Kidney epithelial cell (primary cell): ENCODE results near the gene PDC. TPM values are rescaled to one million over a fixed set of nuclear protein-coding genes. Genes with fewer than 3 reads are reported as not detected.

ENCODE experiments used
- DNase-seq: peaks from one replicate; pipeline ENCODE4 v3.0.0-alpha.2; 2010; ENCODE audit warnings: low read depth
- H3K27me3 ChIP-seq: 2 replicates; pipeline ENCODE4 v1.6.0; 2011; ENCODE audit warnings: low read length; ENCODE audit not compliant: control insufficient read depth, insufficient read depth
- H3K36me3 ChIP-seq: 2 replicates; pipeline ENCODE4 v1.5.1; 2011; ENCODE audit warnings: low read length; ENCODE audit not compliant: control insufficient read depth, insufficient read depth
- H3K4me3 ChIP-seq: 2 replicates; pipeline ENCODE4 v1.5.1; 2011; ENCODE audit warnings: low read depth, mild to moderate bottlenecking, control low read depth, low read length
- CTCF ChIP-seq: IDR thresholded peaks from 2 replicates; pipeline ENCODE4 v1.5.1; 2011; ENCODE audit warnings: mild to moderate bottlenecking, moderate library complexity, low read length, control low read depth, inconsistent platforms; ENCODE audit not compliant: insufficient read depth, poor library complexity, severe bottlenecking
- total RNA-seq: library from RNA; depleted of rRNA; stranded (reverse); fragments of >200 nt; gene quantifications from 2 replicates; pipeline ENCODE4 v1.2.3, GENCODE V29; 2015

PDC gene
- total RNA-seq, 1 donor from 2014 or later, result not detected

- no peak for TF ChIP-seq CTCF
- no peak for DNase-seq
- Histone ChIP-seq H3K36me3 (no peaks in the 10 kb centered on the region), H3K4me3 (no peak overlapping the region), H3K27me3 (no peaks in the 10 kb centered on the region)
Measured at GRCh38 chr1:186498071-186498470, 37.2 kb upstream of the PDC start.

GRCh38 chr1:186497651-186498050 lies 36.7 kb upstream of the PDC start:
- no peak for DNase-seq
- TF ChIP-seq CTCF, result no peak
- no peaks in the 10 kb centered on the region for H3K27me3 ChIP-seq
- no peaks in the 10 kb centered on the region for H3K36me3 ChIP-seq
- no peak overlapping the region for H3K4me3 ChIP-seq

GRCh38 chr1:186496171-186496851 lies 35.4 kb upstream of the PDC start:
- no peak for TF ChIP-seq CTCF

GRCh38 chr1:186494832-186495271 lies 33.9 kb upstream of the PDC start:
- Histone ChIP-seq H3K27me3 (no peaks in the 10 kb centered on the region), H3K4me3 (no peak overlapping the region), H3K36me3 (no peaks in the 10 kb centered on the region)
- DNase-seq, result no peak
- TF ChIP-seq CTCF, result no peak

More at GRCh38 chr1:186496171-186496851, 35.4 kb upstream of the PDC start:
- DNase-seq, result no peak
- H3K36me3 ChIP-seq, result no peaks in the 10 kb centered on the region
- no peak overlapping the region for H3K4me3 ChIP-seq
- H3K27me3 ChIP-seq, result no peaks in the 10 kb centered on the region

GRCh38 chr1:186492531-186493291 lies 31.8 kb upstream of the PDC start:
- Histone ChIP-seq H3K36me3 (no peaks in the 10 kb centered on the region), H3K27me3 (no peaks in the 10 kb centered on the region), H3K4me3 (no peak overlapping the region)
- no peak for DNase-seq
- no peak for TF ChIP-seq CTCF
